Activated naive CD8-positive, alpha-beta T cell treated with anti-CD3 and anti-CD28 coated beads, Interleukin-2, amount 50 U/mL, for 24 hours (primary cell): ENCODE data around the gene DEFB124.

Experiments
- ATAC-seq: fragments of 150-1000 bp; cut with Tn5 transposase; one replicate; pipeline ENCODE4 v1.10.0; 2021
- DNase-seq: peaks from one replicate; pipeline ENCODE4 v3.0.0; 2021
- H3K27ac Mint-ChIP-seq: one replicate; pipeline ENCODE4 v1.8.0; 2021; ENCODE audit warnings: mild to moderate bottlenecking, mixed read lengths
- H3K27me3 Mint-ChIP-seq: one replicate; pipeline ENCODE4 v1.8.0; 2021; ENCODE audit warnings: mixed read lengths
- H3K36me3 Mint-ChIP-seq: one replicate; pipeline ENCODE4 v1.8.0; 2021; ENCODE audit warnings: low read depth, mixed read lengths
- H3K4me1 Mint-ChIP-seq: one replicate; pipeline ENCODE4 v1.8.0; 2021; ENCODE audit warnings: mixed read lengths
- H3K4me3 Mint-ChIP-seq: one replicate; pipeline ENCODE4 v1.8.0; 2021; ENCODE audit warnings: mild to moderate bottlenecking, moderate library complexity, mixed read lengths
- H3K9me3 Mint-ChIP-seq: one replicate; pipeline ENCODE4 v1.8.0; 2021; ENCODE audit warnings: mixed read lengths

DEFB124 gene

GRCh38 chr20:31418307-31418706, 56.6 kb downstream of the DEFB124 start:
- DNase-seq: no peak
- Mint-ChIP-seq H3K4me1 (no peaks in the 10 kb centered on the region), H3K4me3 (no peak overlapping the region), H3K27ac (no peak overlapping the region), H3K36me3 (no peaks in the 10 kb centered on the region), H3K9me3 (no peaks in the 10 kb centered on the region), H3K27me3 (peaks cover 9% of the 10 kb centered on the region)
- ATAC-seq: no peak

DNA sequence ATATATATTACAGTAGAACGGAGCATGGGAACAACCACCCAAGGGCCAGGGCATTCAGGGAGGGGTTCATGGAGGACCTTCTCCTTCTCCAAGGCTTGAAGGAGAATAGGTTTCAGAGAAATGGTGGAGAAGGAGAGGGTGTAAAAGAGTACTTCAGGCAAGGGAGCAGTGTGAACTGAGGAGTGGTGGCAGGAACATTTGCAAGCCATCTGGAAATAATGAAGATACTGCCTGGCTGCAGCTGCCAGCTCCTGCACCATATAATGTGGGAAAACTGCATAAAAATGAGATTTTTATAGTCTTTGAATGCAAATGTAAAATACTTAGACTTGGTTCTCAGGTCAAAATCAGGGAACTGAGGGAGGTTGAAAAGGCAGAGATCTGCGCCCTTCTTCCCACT, 59.3 kb downstream of the DEFB124 start:
- DNase-seq (no peak), ATAC-seq (no peak)
- Mint-ChIP-seq H3K4me1 (no peaks in the 10 kb centered on the region), H3K27me3 (peaks cover 7% of the 10 kb centered on the region), H3K9me3 (no peaks in the 10 kb centered on the region), H3K36me3 (no peaks in the 10 kb centered on the region), H3K4me3 (no peak overlapping the region), H3K27ac (no peak overlapping the region)
